GM19351 (cell line): ENCODE results near the gene TMEM132C.
"Not testable (repeated sequence)": the region's sequence is repeated elsewhere in the genome, so short reads cannot be mapped to it uniquely, and the experiment has no call there.

Experiments
- ATAC-seq: cut with Tn5 transposase; IDR thresholded peaks from one replicate; pipeline ENCODE4 v1.9.1; 2021; ENCODE audit warnings: mild to moderate bottlenecking, moderate library complexity; ENCODE audit not compliant: unreplicated experiment

The TMEM132C gene

DNA sequence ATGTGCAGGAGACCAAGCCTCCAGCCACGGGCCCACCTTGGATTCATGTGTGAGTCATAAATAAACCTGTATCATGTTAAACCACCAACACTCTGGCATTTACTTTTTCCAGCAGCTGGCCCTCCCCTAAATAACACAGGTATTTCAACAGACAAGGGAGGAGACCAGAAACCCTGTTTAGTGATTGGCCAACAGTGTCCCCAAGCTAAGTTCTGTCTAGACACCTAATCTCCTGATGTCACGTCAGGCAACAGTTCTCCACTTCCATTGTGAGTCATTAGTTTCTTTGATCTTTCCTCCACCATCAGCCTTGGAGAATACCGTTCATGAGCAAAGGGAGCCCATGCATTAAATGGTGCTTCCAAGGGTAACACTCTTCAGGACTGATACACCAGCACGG is 196.9 kb downstream of the TMEM132C start:
- ATAC-seq, result no peak

DNA sequence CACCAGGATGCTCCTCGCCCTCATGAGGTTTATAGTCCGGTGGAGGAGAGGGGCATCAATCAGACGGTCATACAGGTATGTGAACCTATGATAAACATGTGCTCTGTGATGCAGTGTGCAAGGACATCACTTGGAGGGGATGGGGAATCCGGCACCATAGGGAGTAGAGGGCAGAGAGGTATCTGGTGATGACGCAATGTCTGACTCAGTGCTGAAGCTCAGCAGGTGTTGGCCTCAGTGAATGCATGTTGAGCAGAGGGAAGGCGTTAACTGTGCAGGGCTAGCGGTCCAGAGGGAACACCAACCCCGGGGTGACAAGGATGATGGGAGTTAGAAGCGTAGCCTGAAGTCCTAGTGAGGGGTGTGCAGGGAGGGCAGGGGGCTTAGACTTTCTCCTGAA is 200.9 kb downstream of the TMEM132C start:
- no peak for ATAC-seq

DNA sequence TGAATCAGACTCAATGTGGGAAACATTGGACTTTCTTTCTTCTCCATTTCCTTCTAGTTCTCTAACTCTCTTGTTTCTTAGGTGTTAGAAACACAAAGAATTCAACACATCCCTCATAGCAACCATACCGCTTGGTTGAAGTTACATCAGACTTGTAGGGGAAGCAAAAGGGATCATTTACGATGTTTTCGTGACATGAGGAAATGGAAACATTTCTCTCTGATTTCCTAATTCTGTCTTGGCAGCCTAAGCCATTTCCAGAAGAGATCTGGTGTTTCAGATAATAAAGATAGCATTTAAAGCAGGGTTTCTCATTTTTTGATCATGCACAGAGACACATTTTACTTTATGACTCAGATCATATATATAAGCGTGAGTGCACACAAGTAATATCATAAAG is 202.0 kb downstream of the TMEM132C start:
- no peak for ATAC-seq

DNA sequence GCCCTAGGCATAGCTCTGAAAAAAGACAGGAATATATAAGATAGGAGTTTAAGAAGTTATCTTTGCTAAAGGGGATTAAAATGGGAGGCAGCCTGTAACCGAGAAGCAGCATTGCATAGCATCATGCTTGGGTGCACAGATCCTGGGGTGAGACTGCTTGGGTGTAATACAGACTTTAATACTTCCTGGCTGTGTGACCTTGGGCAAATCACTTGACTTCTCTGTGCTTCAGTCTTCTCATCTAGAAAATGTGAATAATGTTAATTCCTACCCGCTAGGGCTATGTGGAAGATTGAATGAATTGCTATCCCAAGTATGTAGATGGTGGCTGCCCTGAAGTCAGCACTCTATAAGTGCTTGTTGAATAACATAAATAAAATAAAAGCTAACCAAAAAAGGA is 204.5 kb downstream of the TMEM132C start:
- ATAC-seq, result no peak

DNA sequence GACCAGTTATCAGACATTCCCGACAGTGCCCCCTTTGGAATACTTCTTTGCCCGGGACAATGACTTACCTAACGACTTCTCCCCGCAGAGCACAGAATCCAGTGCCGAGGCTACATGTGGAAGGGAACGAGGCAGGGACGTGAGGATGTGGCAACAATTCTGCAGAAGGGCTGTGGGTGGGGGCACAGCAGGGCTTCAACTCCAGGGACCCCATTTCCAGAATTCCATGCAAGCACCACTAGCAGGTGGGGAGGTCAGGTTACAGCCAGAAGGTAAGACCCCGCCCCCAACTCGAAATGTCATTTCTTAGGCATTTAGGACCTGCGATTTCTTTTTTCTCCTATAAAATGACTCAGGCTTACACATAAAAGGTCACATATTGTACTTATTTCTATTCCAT is 207.9 kb downstream of the TMEM132C start:
- ATAC-seq, result no peak

DNA sequence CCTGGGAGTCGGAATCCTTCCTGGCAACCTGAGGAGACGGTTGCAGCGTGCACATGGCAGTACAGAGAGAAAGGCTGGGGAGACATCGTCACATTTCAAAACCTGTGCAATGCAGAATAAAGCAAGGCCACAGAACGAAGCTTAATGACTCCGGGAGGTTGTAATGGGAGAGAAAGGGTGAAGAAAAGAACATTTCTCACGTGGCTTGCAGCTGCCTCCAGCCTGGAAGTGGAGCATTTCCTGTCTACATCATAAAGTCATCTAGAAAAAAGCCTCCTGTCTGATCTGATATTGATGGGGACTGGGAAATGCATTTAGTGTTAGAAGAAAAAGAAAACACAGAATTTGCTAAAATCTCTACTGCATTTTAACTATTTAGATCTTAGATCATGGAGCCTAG is 209.3 kb downstream of the TMEM132C start:
- ATAC-seq, result no peak

DNA sequence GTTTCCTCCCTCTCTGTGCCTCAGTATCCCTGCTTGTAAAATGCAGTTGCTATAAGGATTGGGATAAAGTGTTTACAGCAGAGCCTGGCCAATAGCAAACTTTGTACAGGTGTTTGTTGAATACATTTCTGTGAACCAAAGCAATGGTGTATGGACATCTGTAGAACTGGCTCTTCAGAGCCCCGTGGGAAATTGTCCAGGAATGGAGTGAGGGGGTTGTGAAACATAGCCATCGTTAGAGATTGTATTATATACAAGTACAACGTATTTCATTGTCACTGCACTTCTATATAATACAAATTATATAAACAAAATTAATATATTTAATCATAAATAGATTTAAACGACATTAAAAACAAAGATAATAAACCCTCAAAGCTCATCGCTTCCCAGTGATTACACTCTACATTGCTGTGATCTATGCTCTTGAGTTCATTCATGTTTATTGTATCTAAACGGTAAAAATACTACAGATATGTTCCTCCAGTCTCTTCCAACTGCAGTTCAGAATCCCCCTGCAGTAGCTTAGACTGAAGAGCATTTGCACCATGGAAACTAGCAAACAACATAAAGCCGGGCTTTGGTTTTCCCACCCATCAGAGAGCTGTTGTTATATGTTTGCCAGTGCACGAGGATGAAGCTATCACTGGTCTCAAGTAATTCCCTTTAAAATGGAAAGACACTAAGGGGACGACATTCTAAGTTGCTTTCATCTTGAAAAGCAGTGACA is 216.7 kb downstream of the TMEM132C start:
- ATAC-seq, result no peak

DNA sequence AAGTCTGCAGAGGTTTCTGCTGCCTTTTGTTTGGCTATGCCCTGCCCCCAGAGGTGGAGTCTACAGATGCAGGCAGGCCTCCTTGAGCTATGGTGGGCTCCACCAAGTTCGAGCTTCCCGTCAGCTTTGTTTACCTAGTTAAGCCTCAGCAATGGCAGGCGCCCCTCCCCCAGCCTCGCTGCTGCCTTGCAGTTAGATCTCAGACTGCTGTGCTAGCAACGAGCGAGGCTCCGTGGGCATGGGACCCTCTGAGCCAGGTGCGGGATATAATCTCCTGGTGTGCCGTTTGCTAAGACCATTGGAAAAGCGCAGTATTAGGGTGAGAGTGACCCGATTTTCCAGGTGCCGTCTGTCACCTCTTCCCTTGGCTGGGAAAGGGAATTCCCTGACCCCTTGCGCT is 230.4 kb downstream of the TMEM132C start:
- not testable (repeated sequence) for ATAC-seq

DNA sequence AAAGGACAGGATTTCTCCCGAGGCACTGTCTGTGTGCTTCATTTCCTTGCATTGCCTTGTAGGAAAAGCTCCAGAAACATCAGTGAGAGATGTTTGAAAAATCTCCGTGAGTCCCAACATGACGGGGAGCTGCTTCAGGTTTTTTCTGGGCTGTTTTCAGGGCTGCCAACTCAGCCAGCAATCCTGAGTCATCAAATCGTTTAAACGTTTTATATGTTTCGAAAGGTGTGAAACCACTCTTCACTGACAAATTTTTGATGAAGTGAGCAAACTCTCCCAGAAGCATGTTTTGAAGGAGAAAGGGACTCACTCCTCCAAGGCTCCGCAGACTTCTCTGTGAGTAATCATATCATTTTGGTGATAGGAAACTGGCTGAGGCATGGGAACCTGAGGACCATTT is 240.5 kb downstream of the TMEM132C start:
- no peak for ATAC-seq

DNA sequence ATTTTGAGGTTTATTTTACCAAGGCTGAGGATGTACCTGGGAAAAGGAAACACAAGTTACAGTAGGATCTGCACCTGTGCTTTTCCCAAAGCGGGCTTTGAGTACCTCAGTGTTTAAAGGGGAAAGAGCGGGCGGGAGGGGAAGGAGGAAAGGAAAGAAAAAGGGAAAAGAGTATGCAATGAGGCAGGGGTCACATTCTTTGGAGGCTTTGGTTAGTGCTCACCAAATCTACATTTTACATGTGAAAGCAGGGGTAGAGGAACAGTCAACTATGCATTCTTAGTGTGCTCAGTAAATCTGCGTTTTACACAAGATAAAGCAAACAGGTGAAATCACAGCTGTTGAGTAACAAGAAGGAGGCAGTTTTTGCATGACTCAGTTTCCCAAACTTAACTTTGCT is 242.2 kb downstream of the TMEM132C start:
- no peak for ATAC-seq

DNA sequence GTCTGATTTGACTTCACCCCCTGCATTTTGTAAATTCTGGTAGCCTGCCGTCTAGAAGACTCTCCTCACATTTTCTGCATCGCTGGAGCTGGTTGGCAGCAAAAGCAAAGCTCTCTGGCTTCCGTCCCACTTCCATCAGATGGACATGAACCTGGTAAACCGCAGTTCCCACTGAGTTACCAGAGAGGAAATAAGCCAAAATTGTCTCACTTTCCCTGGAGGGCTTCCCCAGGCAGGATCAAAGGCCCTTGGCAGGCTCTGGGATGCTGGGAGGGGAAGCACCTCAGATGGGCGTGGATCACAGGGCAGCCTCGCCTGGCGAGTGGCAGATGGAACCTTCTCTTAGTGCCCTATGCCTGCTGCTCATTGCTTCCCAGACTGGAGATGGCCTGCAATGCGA is 243.5 kb downstream of the TMEM132C start:
- no peak for ATAC-seq

DNA sequence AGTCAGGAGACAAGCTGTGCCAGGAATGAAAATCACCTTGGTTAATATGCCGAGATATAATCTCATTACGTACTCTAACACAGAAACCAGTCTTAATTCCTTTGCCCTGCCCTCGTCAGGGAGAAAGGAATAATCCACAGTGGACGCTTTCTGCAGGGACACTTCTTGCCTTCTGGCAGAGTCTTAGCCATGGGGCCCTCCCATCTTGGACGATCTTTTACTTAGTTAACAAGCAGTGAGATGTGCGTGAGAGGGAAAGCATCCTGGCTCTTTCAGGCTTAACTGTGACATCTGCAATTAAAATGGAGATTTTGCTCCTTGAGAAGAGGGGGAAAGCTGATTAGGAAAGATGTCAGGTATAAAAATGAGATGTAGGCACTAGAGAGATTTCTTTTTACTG is 246.4 kb downstream of the TMEM132C start:
- no peak for ATAC-seq

DNA sequence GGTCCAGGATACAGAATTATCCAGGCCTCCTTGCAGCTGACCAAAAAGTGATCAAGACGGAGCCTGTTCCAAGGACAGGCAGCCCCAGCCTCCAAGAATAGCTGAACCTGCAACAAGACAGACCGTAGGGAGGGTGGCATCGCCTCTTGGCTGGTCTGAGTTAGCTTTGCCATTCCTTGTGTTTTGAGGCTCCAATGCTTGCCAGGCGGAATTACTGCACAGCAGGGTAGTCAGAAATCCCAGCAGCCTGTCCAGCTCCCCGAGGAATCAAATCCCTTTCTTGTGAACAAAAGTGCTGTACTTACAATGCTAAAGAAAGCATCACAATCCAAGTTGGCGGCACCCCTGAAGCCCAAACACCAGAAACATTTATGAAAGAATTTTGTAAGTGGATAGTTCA is 246.9 kb downstream of the TMEM132C start:
- no peak for ATAC-seq

DNA sequence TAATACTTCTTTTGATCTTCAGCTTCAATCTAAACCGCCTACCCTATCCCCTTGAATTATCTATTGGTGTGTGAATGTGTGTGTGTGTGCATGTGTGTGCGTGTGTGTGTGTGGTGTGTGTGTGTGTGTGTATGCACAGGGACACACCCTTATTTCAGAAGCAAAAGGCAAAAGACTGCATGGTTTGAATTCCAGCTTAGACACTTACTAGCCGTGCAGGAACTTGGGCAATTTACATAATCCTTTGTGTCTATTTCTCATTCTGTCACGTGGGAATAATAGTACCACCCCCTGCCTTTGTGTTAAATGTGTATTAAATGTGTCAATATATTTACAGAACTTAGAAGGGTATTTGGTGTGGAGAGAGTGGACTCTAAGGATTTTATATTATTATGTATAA is 251.7 kb downstream of the TMEM132C start:
- ATAC-seq, result no peak

DNA sequence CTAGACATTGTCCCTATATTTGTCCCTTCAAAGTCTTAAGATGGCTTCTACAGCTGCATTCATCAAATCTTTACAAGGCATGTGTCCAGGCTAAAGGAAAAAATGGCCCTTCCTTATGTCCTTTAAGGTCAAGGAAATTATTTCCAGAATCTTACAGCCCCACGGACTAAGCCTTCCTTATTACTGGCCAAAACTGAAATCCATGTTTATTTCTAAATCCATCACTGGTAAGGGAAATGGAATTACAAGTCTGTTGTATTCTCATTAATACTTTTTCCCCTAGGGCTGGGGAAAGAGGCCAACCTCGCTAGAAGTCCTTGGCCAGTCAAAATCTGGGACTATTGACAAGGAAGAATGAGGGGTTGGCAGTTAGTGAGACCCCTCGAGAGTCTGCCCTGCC is 252.5 kb downstream of the TMEM132C start:
- ATAC-seq, result no peak

DNA sequence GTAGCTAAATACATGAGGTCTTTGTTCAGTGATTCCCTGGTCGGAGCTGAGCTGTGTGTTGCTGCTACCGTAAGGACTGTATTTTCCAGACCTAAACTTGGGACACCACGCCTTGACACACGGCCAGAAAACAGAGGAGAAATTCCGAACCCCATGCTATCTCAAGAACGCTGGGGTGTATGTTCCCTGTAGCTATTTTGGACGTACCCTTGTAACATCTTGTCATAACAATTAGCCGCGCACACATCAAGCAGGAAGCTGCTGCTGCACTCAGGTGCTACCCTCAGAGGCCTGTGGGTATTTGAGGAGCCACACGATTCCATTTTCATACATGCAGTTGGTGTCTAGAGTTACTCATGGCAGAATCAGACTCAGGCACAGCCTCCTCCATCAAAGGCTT is 255.0 kb downstream of the TMEM132C start:
- ATAC-seq, result no peak

DNA sequence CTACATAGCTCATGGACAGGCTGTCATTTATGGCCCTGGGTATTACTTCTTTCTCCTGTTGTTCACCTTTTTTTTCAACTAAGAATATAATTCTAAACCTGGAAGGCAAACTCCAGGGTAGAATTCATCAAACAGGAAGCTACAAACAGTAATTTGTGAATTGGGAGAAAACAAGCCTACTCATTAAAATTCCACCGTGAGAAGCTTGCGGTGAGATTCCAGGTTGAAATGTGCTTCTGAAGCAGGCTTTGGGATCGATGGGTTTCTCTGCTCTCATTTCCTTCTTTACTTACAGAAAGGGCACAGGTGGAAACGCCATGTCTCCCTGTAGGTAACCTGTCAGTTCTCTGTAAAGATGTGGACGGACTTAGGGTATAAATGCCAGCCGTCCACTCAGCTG is 257.5 kb downstream of the TMEM132C start:
- ATAC-seq, result no peak

DNA sequence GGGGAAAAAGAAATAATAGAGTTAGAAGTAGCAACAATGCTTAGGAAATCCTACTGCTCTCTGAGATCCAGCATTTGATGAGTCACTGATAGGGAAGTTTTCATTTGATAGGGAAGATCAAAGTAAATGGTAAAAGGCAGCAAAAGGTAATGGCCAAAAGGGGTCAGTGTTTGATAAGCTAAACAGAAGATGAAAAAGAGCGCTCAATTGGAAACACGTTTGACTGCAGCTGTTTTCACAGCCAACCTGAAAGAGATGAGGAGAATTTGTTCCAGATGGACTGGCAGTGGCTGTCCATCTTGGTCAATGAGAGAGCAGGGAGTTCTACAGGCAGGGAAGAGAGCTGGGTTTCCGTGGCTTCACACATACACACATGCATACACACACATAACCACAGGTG is 264.2 kb downstream of the TMEM132C start:
- no peak for ATAC-seq

DNA sequence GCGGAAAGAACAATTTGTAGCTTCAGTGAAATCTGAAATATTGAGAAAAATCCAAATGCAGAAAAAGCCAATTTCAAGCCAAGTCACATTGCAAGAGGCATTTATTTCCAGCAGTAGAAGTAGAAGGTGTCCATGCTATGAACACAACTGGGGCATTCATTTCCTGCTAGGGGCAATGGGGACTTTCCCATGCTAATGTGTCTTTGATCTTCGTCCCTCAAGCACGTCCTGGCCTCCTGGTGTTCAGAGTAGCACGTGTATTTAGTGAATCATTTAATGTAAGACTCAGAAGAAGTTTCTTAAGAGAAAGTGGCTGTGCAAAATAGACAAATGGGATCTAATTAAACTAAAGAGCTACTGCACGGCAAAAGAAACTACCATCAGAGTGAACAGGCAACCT is 267.9 kb downstream of the TMEM132C start:
- no peak for ATAC-seq

DNA sequence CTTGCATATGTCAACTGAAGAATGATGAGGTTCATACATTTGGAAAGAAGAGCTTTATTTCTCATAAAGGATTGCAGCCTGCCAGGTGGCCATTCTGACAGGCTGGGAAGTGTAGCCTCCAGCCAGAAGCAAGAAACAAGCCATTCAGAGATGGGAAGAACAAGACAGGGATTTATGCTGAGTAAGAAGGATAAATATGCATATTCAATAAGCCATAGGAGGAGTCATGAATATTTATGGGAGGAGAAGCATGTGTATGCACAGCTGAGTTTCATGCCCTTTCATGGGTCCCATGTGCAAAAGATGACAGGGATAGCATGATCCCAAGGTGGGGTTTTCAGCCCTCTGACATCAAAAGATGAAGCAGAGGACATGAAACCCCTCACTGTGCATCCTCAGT is 269.8 kb downstream of the TMEM132C start:
- ATAC-seq, result no peak

DNA sequence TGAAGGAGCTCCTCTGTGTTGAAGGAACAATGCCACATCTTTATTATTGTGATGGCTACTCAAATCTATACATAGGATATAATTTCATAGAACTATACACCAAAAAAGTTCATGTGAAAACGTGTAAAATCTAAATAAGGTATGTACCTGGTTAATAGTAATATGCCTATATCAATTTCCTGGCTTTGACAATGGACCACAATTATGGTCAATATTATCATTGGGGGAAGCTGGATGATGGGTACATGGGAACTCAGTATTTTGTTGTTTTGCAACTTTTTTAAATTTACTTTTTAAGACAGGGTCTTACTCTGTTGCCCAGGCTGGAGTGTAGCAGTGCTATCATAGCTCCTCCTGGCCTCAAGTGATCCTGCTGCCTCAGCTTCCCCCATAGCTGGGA is 270.7 kb downstream of the TMEM132C start:
- ATAC-seq, result no peak

DNA sequence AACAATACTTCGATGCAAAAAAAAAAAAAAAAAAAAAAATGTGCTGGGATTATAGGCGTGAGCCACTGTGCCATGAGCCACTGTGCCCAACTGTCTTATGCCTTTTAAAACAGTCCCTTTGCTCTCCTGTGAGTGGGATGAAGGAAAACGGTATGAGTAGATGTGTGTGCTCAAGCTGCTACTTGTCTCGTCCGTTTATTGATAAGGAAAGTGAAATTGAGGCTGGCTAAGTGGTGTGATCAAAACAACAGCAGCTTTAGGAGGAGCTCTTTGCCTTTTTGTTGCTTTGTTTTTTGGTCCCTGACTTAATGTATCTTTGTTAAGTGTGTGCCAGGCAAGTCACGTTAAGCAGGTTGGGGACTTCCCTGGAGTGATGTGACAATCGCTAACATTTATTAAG is 275.9 kb downstream of the TMEM132C start:
- no peak for ATAC-seq

DNA sequence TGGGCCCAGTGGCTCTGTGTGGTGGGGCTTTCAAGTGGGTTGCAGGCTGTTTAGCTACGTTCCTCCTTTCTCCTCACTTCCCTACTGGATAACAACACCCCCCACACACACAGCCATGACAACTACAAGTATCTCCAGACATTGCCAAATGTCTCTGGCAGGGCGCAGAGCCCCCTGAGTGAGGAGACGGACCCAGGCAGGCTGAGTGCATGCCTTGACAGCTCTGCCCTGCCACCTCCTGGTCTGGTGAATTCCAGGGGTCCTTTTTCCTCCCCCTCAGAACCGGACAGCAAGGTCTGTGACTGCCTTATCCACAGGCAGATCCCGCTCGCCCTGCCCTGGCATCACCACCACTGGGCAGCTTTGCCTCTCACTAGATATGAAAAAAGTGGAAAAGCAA is 276.5 kb downstream of the TMEM132C start:
- no peak for ATAC-seq
